ENCODE measurements around the gene CALCOCO2. TPM values are rescaled to one million over a fixed set of nuclear protein-coding genes. Genes with fewer than 3 reads are reported as not detected.
"Not testable (repeated sequence)": the region's sequence is repeated elsewhere in the genome, so short reads cannot be mapped to it uniquely, and the experiment has no call there.

CALCOCO2 gene
- total RNA-seq, 1 experiment from 2014 or later: 23.1 TPM

- Histone ChIP-seq H3K27me3 (ENCODE audit: insufficient read depth, low read length) (no peaks in the 10 kb centered on the region), H3K4me2 (ENCODE audit: insufficient read depth, insufficient read length, low read length) (no peak overlapping the region), H3K79me2 (ENCODE audit: insufficient read depth, low read length) (no peaks in the 10 kb centered on the region), H3K56ac (ENCODE audit: insufficient read length, low read depth, low read length) (no peak overlapping the region), H3T11ph (ENCODE audit: low read length) (no peak overlapping the region), H2BK12ac (ENCODE audit: insufficient read length, low read depth, low read length) (no peak overlapping the region), H3K27ac (ENCODE audit: insufficient read length, low read depth, low read length) (no peak overlapping the region), H2BK120ac (ENCODE audit: low read depth, low read length, poor library complexity, severe bottlenecking) (no peak overlapping the region), H3K23me2 (ENCODE audit: insufficient read length, low read depth, low read length, poor library complexity, severe bottlenecking) (no peaks in the 10 kb centered on the region), H2AK5ac (ENCODE audit: insufficient read length, low read length) (no peak overlapping the region), H3K14ac (ENCODE audit: insufficient read depth, low read length) (0 out of 2 replicates have a peak overlapping the region, but pooled peaks have one; percentile 44), H2BK15ac (ENCODE audit: low read depth, low read length) (no peak overlapping the region), H3K23ac (ENCODE audit: insufficient read length, low read depth, low read length) (no peak overlapping the region), H3K18ac (ENCODE audit: insufficient read length, low read depth, low read length) (no peak overlapping the region), H3K4me1 (ENCODE audit: insufficient read depth, low read length) (no peaks in the 10 kb centered on the region; the same call in 1 of the 2 replicates), H3K9me3 (ENCODE audit: control insufficient read depth, low read depth, low read length) (no peaks in the 10 kb centered on the region), H4K91ac (ENCODE audit: insufficient read length, low read depth, low read length) (peak overlapping the region; percentile 37), H3K79me1 (ENCODE audit: insufficient read depth, low read depth, low read length, poor library complexity, severe bottlenecking) (no peaks in the 10 kb centered on the region), H4K5ac (ENCODE audit: insufficient read length, low read depth, low read length) (no peak overlapping the region), H4K20me1 (ENCODE audit: control insufficient read depth, insufficient read depth, insufficient read length) (no peaks in the 10 kb centered on the region), H3K9ac (ENCODE audit: extremely low read depth, insufficient read length, low read length) (no peak overlapping the region), H4K8ac (replicated peaks; ENCODE audit: insufficient read length, low read depth, low read length) (no peak overlapping the region), H3K4ac (ENCODE audit: low read depth, low read length) (no peak overlapping the region), H2BK5ac (ENCODE audit: insufficient read length, low read length) (no peak overlapping the region), H2BK20ac (ENCODE audit: low read depth, low read length, poor library complexity, severe bottlenecking) (no peak overlapping the region), H2AFZ (ENCODE audit: low read length) (no peak overlapping the region)
- no peak overlapping the region for H3K4me3 Mint-ChIP-seq
- peak overlapping the region in 2 of 3 experiments; percentile 27 to 66; a peak in 5 of 7 replicates for H3K27ac Mint-ChIP-seq
- no CpG with 5 or more reads among the region's 11 CpGs for WGBS (ENCODE audit: extremely low coverage, insufficient read length, low lambda C conversion rate)
- H3K4me1 Mint-ChIP-seq: peaks cover 9 to 10% of the 10 kb centered on the region in 2 experiments
- H3K36me3 Mint-ChIP-seq (ENCODE audit: insufficient read depth in 1 of 3, low read depth in 3 of 3): no peaks in the 10 kb centered on the region
- peaks cover 22% of the 10 kb centered on the region for H3K27me3 Mint-ChIP-seq (ENCODE audit: low read depth)
- H3K9me3 Mint-ChIP-seq: no peaks in the 10 kb centered on the region
- no peak for TF ChIP-seq CTCF (conservative IDR thresholded peaks at IDR 0.05)
- no peak for DNase-seq
Measured at GRCh38 chr17:48871551-48872351, 40.9 kb downstream of the CALCOCO2 start.

- not testable (repeated sequence) for H3K27ac Mint-ChIP-seq; H2BK12ac ChIP-seq (ENCODE audit: insufficient read length, low read depth, low read length); DNase-seq; H2BK5ac ChIP-seq (ENCODE audit: insufficient read length, low read length); H3K4ac ChIP-seq (ENCODE audit: low read depth, low read length); H2BK120ac ChIP-seq (ENCODE audit: low read depth, low read length, poor library complexity, severe bottlenecking); H3K23me2 ChIP-seq (ENCODE audit: insufficient read length, low read depth, low read length, poor library complexity, severe bottlenecking); H3K27me3 ChIP-seq (ENCODE audit: insufficient read depth, low read length); H2AFZ ChIP-seq (ENCODE audit: low read length); H3K27ac ChIP-seq (ENCODE audit: insufficient read length, low read depth, low read length); H3K9me3 Mint-ChIP-seq; H3K18ac ChIP-seq (ENCODE audit: insufficient read length, low read depth, low read length); H3K9ac ChIP-seq (ENCODE audit: extremely low read depth, insufficient read length, low read length); H4K20me1 ChIP-seq (ENCODE audit: control insufficient read depth, insufficient read depth, insufficient read length); H3K23ac ChIP-seq (ENCODE audit: insufficient read length, low read depth, low read length); H4K91ac ChIP-seq (ENCODE audit: insufficient read length, low read depth, low read length); H3K36me3 Mint-ChIP-seq (ENCODE audit: insufficient read depth in 1 of 3, low read depth in 3 of 3); H2BK15ac ChIP-seq (ENCODE audit: low read depth, low read length); H3K14ac ChIP-seq (ENCODE audit: insufficient read depth, low read length); H3K4me3 Mint-ChIP-seq; H2AK5ac ChIP-seq (ENCODE audit: insufficient read length, low read length); H4K8ac ChIP-seq (replicated peaks; ENCODE audit: insufficient read length, low read depth, low read length); H3K9me3 ChIP-seq (ENCODE audit: control insufficient read depth, low read depth, low read length); H3K4me2 ChIP-seq (ENCODE audit: insufficient read depth, insufficient read length, low read length); H3K79me1 ChIP-seq (ENCODE audit: insufficient read depth, low read depth, low read length, poor library complexity, severe bottlenecking); H4K5ac ChIP-seq (ENCODE audit: insufficient read length, low read depth, low read length); H3T11ph ChIP-seq (ENCODE audit: low read length); H2BK20ac ChIP-seq (ENCODE audit: low read depth, low read length, poor library complexity, severe bottlenecking); H3K4me1 ChIP-seq (ENCODE audit: insufficient read depth, low read length); H3K56ac ChIP-seq (ENCODE audit: insufficient read length, low read depth, low read length); H3K79me2 ChIP-seq (ENCODE audit: insufficient read depth, low read length)
- Mint-ChIP-seq H3K4me1 (peaks cover 9 to 10% of the 10 kb centered on the region in 2 experiments), H3K27me3 (ENCODE audit: low read depth) (peaks cover 26% of the 10 kb centered on the region)
- WGBS (ENCODE audit: extremely low coverage, insufficient read length, low lambda C conversion rate): no CpG with 5 or more reads among the region's 3 CpGs
Measured at GRCh38 chr17:48872409-48872808, 41.6 kb downstream of the CALCOCO2 start.
